CD14-positive monocyte (primary cell): ENCODE data around the gene MALRD1. TPM values are rescaled to one million over a fixed set of nuclear protein-coding genes. Genes with fewer than 3 reads are reported as not detected.

Experiments
- DNase-seq, 3 donors: peaks; one replicate each; pipeline ENCODE4 v3.0.0-alpha.2; 2011 to 2022
- H2AFZ ChIP-seq: 2 replicates; pipeline ENCODE4 v1.6.0; 2012; ENCODE audit warnings: mild to moderate bottlenecking, low read depth, low read length, inconsistent platforms; ENCODE audit not compliant: insufficient read depth, poor library complexity, severe bottlenecking
- H3K27ac ChIP-seq, 2 donors: 1 replicate in 1 of 2; 2 replicates in 1 of 2; pipeline ENCODE4 v1.5.1; 2012 to 2013; ENCODE audit warnings: low read length in 2 of 2, control low read depth in 1 of 2, inconsistent platforms in 1 of 2, low read depth in 1 of 2, mild to moderate bottlenecking in 1 of 2
- H3K27me3 ChIP-seq, 2 donors: one replicate each; pipeline versions ENCODE4 v1.6.0 to v1.6.1; 2011 to 2013; ENCODE audit warnings: low read length in 2 of 2; ENCODE audit not compliant: control insufficient read depth in 2 of 2, insufficient read depth in 2 of 2
- H3K36me3 ChIP-seq, 2 donors: replicated peaks in 1 of 2; 1 replicate in 1 of 2; 2 replicates in 1 of 2; pipeline versions ENCODE4 v1.5.1 to v1.6.1; 2012 to 2013; ENCODE audit warnings: low read length in 2 of 2, control low read depth in 1 of 2, inconsistent platforms in 1 of 2, mild to moderate bottlenecking in 1 of 2; ENCODE audit not compliant: insufficient read depth in 2 of 2, control insufficient read depth in 1 of 2
- H3K4me1 ChIP-seq, 2 donors: 1 replicate in 1 of 2; 2 replicates in 1 of 2; pipeline versions ENCODE4 v1.5.1 to v1.6.1; 2012 to 2013; ENCODE audit warnings: low read length in 2 of 2, control low read depth in 1 of 2, inconsistent platforms in 1 of 2, mild to moderate bottlenecking in 1 of 2, moderate library complexity in 1 of 2; ENCODE audit not compliant: insufficient read depth in 2 of 2, control insufficient read depth in 1 of 2
- H3K4me2 ChIP-seq: replicated peaks from 2 replicates; pipeline ENCODE3; 2012; ENCODE audit warnings: low read length, moderate library complexity, mild to moderate bottlenecking; ENCODE audit not compliant: poor library complexity, severe bottlenecking; ENCODE audit errors: extremely low read depth
- H3K4me3 ChIP-seq, 3 experiments: fragments of 200-600 bp in 1 of 3; sonication (generic) in 1 of 3; replicated peaks in 1 of 3; 1 replicate in 2 of 3; 2 replicates in 1 of 3; pipeline ENCODE4 v1.5.1; 2011 to 2013; ENCODE audit warnings: low read length in 3 of 3, mild to moderate bottlenecking in 3 of 3, control low read depth in 2 of 3, low read depth in 2 of 3, inconsistent platforms in 1 of 3, moderate library complexity in 1 of 3
- H3K79me2 ChIP-seq: 2 replicates; pipeline ENCODE4 v1.6.0; 2012; ENCODE audit warnings: mild to moderate bottlenecking, control low read depth, inconsistent platforms, low read length, moderate library complexity; ENCODE audit not compliant: insufficient read depth
- H3K9ac ChIP-seq: 2 replicates; pipeline ENCODE4 v1.6.0; 2017; ENCODE audit warnings: low read length, mild to moderate bottlenecking; ENCODE audit not compliant: insufficient read depth, poor library complexity, severe bottlenecking
- H3K9me3 ChIP-seq, 2 donors: replicated peaks in 1 of 2; 1 replicate in 1 of 2; 2 replicates in 1 of 2; pipeline versions ENCODE4 v1.5.1 to v1.6.1; 2012 to 2013; ENCODE audit warnings: low read length in 2 of 2, control low read depth in 1 of 2; ENCODE audit not compliant: control insufficient read depth in 1 of 2, insufficient read depth in 1 of 2
- H4K20me1 ChIP-seq: 2 replicates; pipeline ENCODE4 v1.6.0; 2012; ENCODE audit warnings: mild to moderate bottlenecking, low read length, control low read depth, moderate library complexity; ENCODE audit not compliant: insufficient read depth
- H3K27ac Mint-ChIP-seq, 7 donors: one replicate each; pipeline ENCODE4 v1.8.0; 2020; ENCODE audit warnings: mild to moderate bottlenecking in 7 of 7, mixed read lengths in 7 of 7, moderate library complexity in 6 of 7, inconsistent platforms in 2 of 7
- H3K27me3 Mint-ChIP-seq, 3 donors: one replicate each; pipeline ENCODE4 v1.8.0; 2021 to 2022; ENCODE audit warnings: low read depth in 3 of 3, mild to moderate bottlenecking in 3 of 3, mixed read lengths in 3 of 3, moderate library complexity in 3 of 3, inconsistent platforms in 1 of 3
- H3K36me3 Mint-ChIP-seq, 2 donors: one replicate each; pipeline ENCODE4 v1.8.0; 2020; ENCODE audit warnings: mixed read lengths in 2 of 2, inconsistent platforms in 1 of 2, mild to moderate bottlenecking in 1 of 2
- H3K4me1 Mint-ChIP-seq: one replicate; pipeline ENCODE4 v1.8.0; 2020; ENCODE audit warnings: mild to moderate bottlenecking, mixed read lengths
- H3K4me3 Mint-ChIP-seq, 2 donors: one replicate each; pipeline ENCODE4 v1.8.0; 2020; ENCODE audit warnings: mild to moderate bottlenecking in 2 of 2, mixed read lengths in 2 of 2, moderate library complexity in 1 of 2
- H3K9me3 Mint-ChIP-seq, 7 donors: one replicate each; pipeline ENCODE4 v1.8.0; 2020 to 2022; ENCODE audit warnings: mixed read lengths in 7 of 7, mild to moderate bottlenecking in 6 of 7, moderate library complexity in 6 of 7, inconsistent platforms in 2 of 7
- WGBS: methylation state at CpG from one replicate; pipeline ENCODE4 v1.1.5; 2013; ENCODE audit warnings: missing lambda C conversion rate; ENCODE audit not compliant: insufficient coverage; 5-methylcytosine and 5-hydroxymethylcytosine counted together
- intact Hi-C, 2 donors: fragments of 100-400 bp; cut with micrococcal nuclease; formaldehyde crosslinking; loops; one replicate each; pipeline versions ENCODE4 v1.15.0 to v1.15.1; 2023
- polyA plus RNA-seq, 3 donors: library from polyadenylated mRNA; depleted of rRNA in 1 of 3; unstranded in 2 of 3; stranded (reverse) in 1 of 3; fragments of 300-500 nt in 2 of 3; fragments of >200 nt in 1 of 3; fragmentation: Illumina TruSeq in 2 of 3; gene quantifications; 1 replicate in 2 of 3; 2 replicates in 1 of 3; pipeline ENCODE4 v1.2.3, GENCODE V29; 2012 to 2021
- TF ChIP-seq, protein P1 (sequence below): fragments of 200-600 bp; IDR thresholded peaks from one replicate; pipeline ENCODE4 v1.8.0; 2022; ENCODE audit warnings: antibody characterized with exemption, mild to moderate bottlenecking

Gene MALRD1
- polyA plus RNA-seq, 3 donors: not detected

DNA sequence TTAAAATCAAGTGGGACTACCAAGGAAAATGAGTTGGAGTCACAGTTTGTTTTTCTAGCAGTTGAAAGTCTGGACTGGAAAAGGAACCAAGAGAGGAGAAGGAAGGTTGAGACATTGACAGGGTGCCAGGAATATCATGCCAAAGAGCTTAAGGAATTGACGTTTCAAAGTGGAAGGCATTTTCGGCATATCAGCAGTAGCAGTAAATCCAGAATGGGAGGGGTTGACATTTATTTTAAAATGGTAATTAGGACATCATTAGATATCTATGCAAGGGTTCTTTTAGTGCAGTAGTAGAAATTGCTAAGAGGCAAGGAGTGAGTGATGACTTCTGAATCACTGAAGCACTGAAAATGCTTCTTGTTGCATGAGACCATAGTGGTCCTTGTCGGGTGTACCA is 431.8 kb downstream of the MALRD1 start:
- Histone ChIP-seq H3K27ac (no peak overlapping the region), H3K9me3 (no peaks in the 10 kb centered on the region), H3K36me3 (no peaks in the 10 kb centered on the region), H3K9ac (no peak overlapping the region), H3K27me3 (no peaks in the 10 kb centered on the region), H3K79me2 (no peaks in the 10 kb centered on the region), H3K4me2 (no peak overlapping the region), H2AFZ (no peak overlapping the region), H3K4me1 (no peaks in the 10 kb centered on the region), H3K4me3 (no peak overlapping the region), H4K20me1 (no peaks in the 10 kb centered on the region)
- H3K4me1 Mint-ChIP-seq: no peaks in the 10 kb centered on the region
- H3K27ac Mint-ChIP-seq: no peak overlapping the region
- no peaks in the 10 kb centered on the region for H3K36me3 Mint-ChIP-seq
- no peaks in the 10 kb centered on the region for H3K27me3 Mint-ChIP-seq
- intact Hi-C loops: no loop called here
- peaks cover 0 to 8% (median 0%) of the 10 kb centered on the region in 7 donors for H3K9me3 Mint-ChIP-seq
- no peak overlapping the region for H3K4me3 Mint-ChIP-seq
- TF ChIP-seq, protein P1, sequence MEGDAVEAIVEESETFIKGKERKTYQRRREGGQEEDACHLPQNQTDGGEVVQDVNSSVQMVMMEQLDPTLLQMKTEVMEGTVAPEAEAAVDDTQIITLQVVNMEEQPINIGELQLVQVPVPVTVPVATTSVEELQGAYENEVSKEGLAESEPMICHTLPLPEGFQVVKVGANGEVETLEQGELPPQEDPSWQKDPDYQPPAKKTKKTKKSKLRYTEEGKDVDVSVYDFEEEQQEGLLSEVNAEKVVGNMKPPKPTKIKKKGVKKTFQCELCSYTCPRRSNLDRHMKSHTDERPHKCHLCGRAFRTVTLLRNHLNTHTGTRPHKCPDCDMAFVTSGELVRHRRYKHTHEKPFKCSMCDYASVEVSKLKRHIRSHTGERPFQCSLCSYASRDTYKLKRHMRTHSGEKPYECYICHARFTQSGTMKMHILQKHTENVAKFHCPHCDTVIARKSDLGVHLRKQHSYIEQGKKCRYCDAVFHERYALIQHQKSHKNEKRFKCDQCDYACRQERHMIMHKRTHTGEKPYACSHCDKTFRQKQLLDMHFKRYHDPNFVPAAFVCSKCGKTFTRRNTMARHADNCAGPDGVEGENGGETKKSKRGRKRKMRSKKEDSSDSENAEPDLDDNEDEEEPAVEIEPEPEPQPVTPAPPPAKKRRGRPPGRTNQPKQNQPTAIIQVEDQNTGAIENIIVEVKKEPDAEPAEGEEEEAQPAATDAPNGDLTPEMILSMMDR: no peak
- WGBS: 87% methylated on average over 2 of the region's 3 CpGs
- no peak for DNase-seq

DNA sequence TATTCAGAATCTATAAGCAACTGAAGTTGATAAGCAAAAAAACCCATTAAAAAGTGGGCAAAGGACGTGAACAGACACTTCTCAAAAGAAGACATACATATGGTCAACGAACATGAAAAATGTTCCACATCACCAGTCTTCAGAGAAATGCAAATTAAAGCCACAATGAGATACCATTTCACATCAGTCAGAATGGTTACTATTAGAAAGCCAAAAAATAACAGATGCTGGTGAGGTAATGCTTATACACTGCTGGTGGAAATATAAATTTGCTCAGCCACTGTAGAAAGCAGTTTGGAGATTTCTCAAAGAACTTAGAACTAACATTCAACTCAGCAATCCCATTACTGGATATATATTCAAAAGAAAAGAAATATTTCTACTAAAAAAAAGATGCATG is 434.8 kb downstream of the MALRD1 start:
- Mint-ChIP-seq H3K4me1 (peaks cover 3% of the 10 kb centered on the region), H3K27ac (no peak overlapping the region), H3K27me3 (no peaks in the 10 kb centered on the region), H3K4me3 (no peak overlapping the region), H3K9me3 (peaks cover 0 to 2% (median 0%) of the 10 kb centered on the region in 7 donors), H3K36me3 (no peaks in the 10 kb centered on the region)
- intact Hi-C loops: no loop called here
- Histone ChIP-seq H3K36me3 (no peaks in the 10 kb centered on the region), H3K27me3 (no peaks in the 10 kb centered on the region), H4K20me1 (no peaks in the 10 kb centered on the region), H3K4me2 (no peak overlapping the region), H3K79me2 (no peaks in the 10 kb centered on the region), H3K9me3 (no peaks in the 10 kb centered on the region), H3K27ac (no peak overlapping the region), H3K9ac (no peak overlapping the region), H2AFZ (no peak overlapping the region), H3K4me3 (no peak overlapping the region), H3K4me1 (no peaks in the 10 kb centered on the region)
- DNase-seq: no peak
- no CpG with 5 or more reads among the region's 2 CpGs for WGBS
- TF ChIP-seq, protein P1: no peak
